Endothelial cell of umbilical vein (primary cell): Measurements from ENCODE around the gene BNIP2. TPM values are rescaled to one million over a fixed set of nuclear protein-coding genes. Genes with fewer than 3 reads are reported as not detected.

Source experiments
- BruUV-seq: library from RNA; stranded (reverse); fragments of 400-500 nt; replicated peaks from 2 replicates; lab custom pipeline; 2021; lab: Mats Ljungman, UMichigan
- CTCF ChIA-PET: fragments of 300-600, 350-600 bp; sonication (Branson Sonifier 250); formaldehyde crosslinking; loops from one replicate; lab custom pipeline; 2021; ENCODE audit warnings: antibody characterized with exemption, inconsistent platforms; lab: Charles Lee
- POLR2A ChIA-PET: fragments of 300-600, 350-600 bp; sonication (Branson Sonifier 250); formaldehyde crosslinking; loops from one replicate; lab custom pipeline; 2021; ENCODE audit warnings: antibody characterized with exemption, inconsistent platforms; lab: Charles Lee
- DNase-seq: peaks from one replicate; pipeline ENCODE4 v3.0.0-alpha.2; 2011; ENCODE audit warnings: low read depth, low spot score
- FAIRE-seq: peaks from 2 replicates; lab custom pipeline; 2011; peaks lifted over from hg19 to GRCh38; lab: Jason Lieb, UNC
- H2AFZ ChIP-seq: 2 replicates; pipeline ENCODE4 v1.6.0; 2012; ENCODE audit warnings: low read depth, low read length, control low read depth, inconsistent platforms
- H3K27ac ChIP-seq: 2 replicates; pipeline ENCODE4 v1.5.1; 2011; ENCODE audit warnings: low read depth, mild to moderate bottlenecking, control low read depth, low read length, moderate library complexity; ENCODE audit not compliant: insufficient read depth
- H3K27me3 ChIP-seq, 2 experiments: 2 replicates each; pipeline versions ENCODE4 v1.6.0 to v1.6.1; 2011; ENCODE audit warnings: low read length in 2 of 2, mixed read lengths in 1 of 2; ENCODE audit not compliant: control insufficient read depth in 2 of 2, insufficient read depth in 2 of 2
- H3K36me3 ChIP-seq, 2 experiments: 2 replicates in 1 of 2; 3 replicates in 1 of 2; pipeline ENCODE4 v1.5.1; 2011; ENCODE audit warnings: low read length in 2 of 2, mild to moderate bottlenecking in 1 of 2, moderate library complexity in 1 of 2; ENCODE audit not compliant: control insufficient read depth in 2 of 2, insufficient read depth in 2 of 2; ENCODE audit errors: extremely low read depth in 1 of 2
- H3K4me1 ChIP-seq: 3 replicates; pipeline ENCODE4 v1.5.1; 2011; ENCODE audit warnings: mild to moderate bottlenecking, low read length; ENCODE audit not compliant: control insufficient read depth, insufficient read depth; ENCODE audit errors: extremely low read depth
- H3K4me2 ChIP-seq: 2 replicates; pipeline ENCODE4 v1.6.1; 2011; ENCODE audit warnings: low read length, control low read depth, mixed read lengths; ENCODE audit not compliant: insufficient read depth
- H3K4me3 ChIP-seq, 3 experiments: fragments of 200-600 bp in 1 of 3; sonication (generic), shearing (Covaris generic) in 1 of 3; replicated peaks in 1 of 3; 2 replicates each; pipeline ENCODE4 v1.5.1; 2011 to 2016; ENCODE audit warnings: control low read depth in 3 of 3, low read length in 3 of 3, mild to moderate bottlenecking in 2 of 3, inconsistent platforms in 1 of 3, low read depth in 1 of 3, moderate library complexity in 1 of 3; ENCODE audit not compliant: insufficient read depth in 1 of 3
- H3K79me2 ChIP-seq: 2 replicates; pipeline ENCODE4 v1.6.0; 2012; ENCODE audit warnings: low read length, inconsistent platforms; ENCODE audit not compliant: control insufficient read depth, insufficient read depth
- H3K9ac ChIP-seq: replicated peaks from 2 replicates; pipeline ENCODE3; 2011; ENCODE audit warnings: low read length, control low read depth; ENCODE audit not compliant: insufficient read depth; ENCODE audit errors: extremely low read depth
- H3K9me1 ChIP-seq: replicated peaks from 3 replicates; pipeline ENCODE4 v1.6.0; 2011; ENCODE audit warnings: mild to moderate bottlenecking, low read length; ENCODE audit not compliant: control insufficient read depth, insufficient read depth; ENCODE audit errors: extremely low read depth
- H3K9me3 ChIP-seq: replicated peaks from 2 replicates; pipeline ENCODE4 v1.5.1; 2012; ENCODE audit warnings: low read length, inconsistent platforms; ENCODE audit not compliant: control insufficient read depth, insufficient read depth
- H4K20me1 ChIP-seq: replicated peaks from 2 replicates; pipeline ENCODE3; 2011; ENCODE audit warnings: mild to moderate bottlenecking, low read length; ENCODE audit not compliant: control insufficient read depth, insufficient read depth; ENCODE audit errors: extremely low read depth
- CTCF ChIP-seq, 2 donors: IDR thresholded peaks; 1 replicate in 1 of 2; 2 replicates in 1 of 2; pipeline ENCODE4 v1.5.1; 2011; ENCODE audit warnings: low read length in 2 of 2, mild to moderate bottlenecking in 2 of 2, moderate library complexity in 2 of 2, control low read depth in 1 of 2, inconsistent platforms in 1 of 2, low read depth in 1 of 2; ENCODE audit not compliant: insufficient read depth in 1 of 2; ENCODE audit errors: extremely low read depth in 1 of 2
- EZH2 ChIP-seq: IDR thresholded peaks from 2 replicates; pipeline ENCODE4 v1.6.1; 2012; ENCODE audit warnings: borderline replicate concordance, low read depth, mild to moderate bottlenecking, moderate library complexity, low read length, inconsistent platforms; ENCODE audit not compliant: severe bottlenecking
- FOS ChIP-seq: IDR thresholded peaks from 2 replicates; pipeline ENCODE4 v1.6.1; 2011; ENCODE audit warnings: mild to moderate bottlenecking, low read length, moderate library complexity, borderline replicate concordance; ENCODE audit not compliant: insufficient read depth
- GATA2 ChIP-seq: IDR thresholded peaks from 2 replicates; pipeline ENCODE4 v1.7.0; 2011; ENCODE audit warnings: low read depth, mild to moderate bottlenecking, moderate library complexity, mixed read lengths, low read length; ENCODE audit not compliant: insufficient read length, insufficient read depth
- JUN ChIP-seq: IDR thresholded peaks from 2 replicates; pipeline ENCODE4 v1.6.1; 2011; ENCODE audit warnings: borderline replicate concordance, low read depth; ENCODE audit not compliant: insufficient read length, insufficient read depth
- MAX ChIP-seq: IDR thresholded peaks from 2 replicates; pipeline ENCODE4 v1.6.1; 2011; ENCODE audit not compliant: insufficient read depth, insufficient read length
- MYC ChIP-seq: IDR thresholded peaks from one replicate; pipeline ENCODE4 v1.6.1; 2011; ENCODE audit warnings: mild to moderate bottlenecking, low read depth, low read length
- POLR2A ChIP-seq: IDR thresholded peaks from 2 replicates; pipeline ENCODE4 v1.6.1; 2012; ENCODE audit warnings: low read depth, mild to moderate bottlenecking, control low read depth, low read length
- POLR2AphosphoS5 ChIP-seq: IDR thresholded peaks from 2 replicates; pipeline ENCODE4 v1.6.1; 2012; ENCODE audit warnings: low read depth, mild to moderate bottlenecking, control low read depth, low read length, moderate library complexity; ENCODE audit not compliant: insufficient read depth
- dilution Hi-C: fragments of 300-500 bp; cut with MboI; formaldehyde crosslinking; loops from one replicate; pipeline ENCODE4 v1.15.0; 2019; ENCODE audit warnings: low sequenced_read_pairs; ENCODE audit not compliant: extremely low pct_ligation_motif_present
- intact Hi-C: fragments of 100-400 bp; cut with micrococcal nuclease; formaldehyde crosslinking; loops from one replicate; pipeline ENCODE4 v1.10.0; 2022
- polyA plus RNA-seq, 4 experiments: library from polyadenylated mRNA; depleted of rRNA in 3 of 4; stranded (reverse) in 3 of 4; unstranded in 1 of 4; fragments of >200 nt; gene quantifications; 2 replicates each; pipeline versions ENCODE4 v1.2.1 to v1.2.3, GENCODE V29; 2011 to 2012; ENCODE audit warnings: missing spikeins in 1 of 4
- total RNA-seq: library from RNA; stranded (reverse); gene quantifications from 2 replicates; pipeline ENCODE4 v1.2.3, GENCODE V29; 2021

BNIP2 gene
- total and polyA plus RNA-seq, 2 donors (not counting 3 experiments of a cell fraction or from before 2014, with no cell fraction given), result 39.1 to 90.1 TPM

DNA sequence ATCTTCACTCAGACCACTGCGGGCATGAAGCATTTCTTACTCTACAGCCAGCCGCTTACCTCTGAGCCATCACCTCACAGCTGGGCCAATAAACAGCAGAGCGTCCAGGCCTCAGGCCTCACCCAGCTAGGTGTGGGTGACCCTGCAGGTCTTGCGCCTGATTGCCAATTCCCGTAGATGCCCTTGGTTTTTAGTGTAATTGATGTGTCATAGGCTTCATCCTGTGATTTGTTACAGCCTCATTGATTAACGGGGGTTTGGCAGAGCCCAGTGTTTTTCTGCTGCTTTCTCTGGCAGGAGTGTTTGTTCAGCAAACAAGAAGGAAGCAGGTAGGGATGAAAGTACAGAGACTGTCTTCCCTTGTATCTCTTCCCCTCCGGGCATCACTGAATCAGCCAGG lies 49.6 kb upstream of the BNIP2 start:
- TF ChIP-seq POLR2A, result no peak
- no peak for TF ChIP-seq EZH2
- TF ChIP-seq MAX, result no peak
- no TSS peak for BruUV-seq
- Histone ChIP-seq H3K27ac (no peak overlapping the region), H3K9me3 (no peaks in the 10 kb centered on the region), H3K9ac (no peak overlapping the region), H3K27me3 (peaks cover 0 to 3% of the 10 kb centered on the region in 2 experiments), H3K4me2 (no peak overlapping the region), H3K36me3 (no peaks in the 10 kb centered on the region), H3K9me1 (no peaks in the 10 kb centered on the region), H4K20me1 (no peaks in the 10 kb centered on the region), H3K79me2 (no peaks in the 10 kb centered on the region), H3K4me3 (no peak overlapping the region), H2AFZ (no peak overlapping the region), H3K4me1 (no peaks in the 10 kb centered on the region)
- dilution Hi-C loops (no loop called here), intact Hi-C loops (no loop called here)
- POLR2A ChIA-PET, result no interaction called here
- DNase-seq (no peak), FAIRE-seq (no peak)
- CTCF ChIA-PET, result no interaction called here

DNA sequence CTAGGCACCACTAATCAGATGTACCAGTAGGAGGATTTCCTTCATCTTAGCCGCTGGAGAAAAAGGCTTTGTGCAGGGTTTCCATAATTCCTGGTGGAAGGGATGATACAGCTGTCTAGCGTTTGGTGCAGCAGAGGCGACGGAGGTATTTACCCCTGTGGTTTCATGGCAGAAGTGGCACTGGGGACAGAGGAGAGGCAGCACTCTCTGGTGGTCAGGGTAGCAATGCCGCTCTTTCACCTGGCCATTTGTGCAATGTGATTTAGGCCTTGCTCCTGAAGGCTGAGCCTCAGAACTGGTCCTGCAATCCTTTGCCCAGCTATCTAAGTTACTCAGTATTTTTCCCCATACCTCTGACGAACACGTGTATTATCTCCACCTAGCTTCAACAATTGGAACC lies 47.1 kb upstream of the BNIP2 start:
- no peaks in the 10 kb centered on the region for H3K9me1 ChIP-seq
- FAIRE-seq (no peak), DNase-seq (no peak)
- TF ChIP-seq POLR2AphosphoS5 (no peak), EZH2 (no peak), MYC (no peak), CTCF (IDR thresholded peaks at IDR 0.05; ENCODE audit: extremely low read depth in 1 of 2, insufficient read depth in 1 of 2, low read depth in 1 of 2, low read length in 2 of 2) (no peak), GATA2 (no peak), JUN (no peak), MAX (no peak), FOS (no peak), POLR2A (no peak)
- H3K4me2 ChIP-seq, result no peak overlapping the region
- H3K79me2 ChIP-seq, result no peaks in the 10 kb centered on the region
- dilution Hi-C loops (no loop called here), intact Hi-C loops (no loop called here)
- ChIA-PET POLR2A (no interaction called here), CTCF (interaction anchor here (0.9 to 2.4 kb wide), 2 partner anchors 11 to 18 kb away, joined by 3 to 8 read pairs; no protein-coding TSS in a partner anchor)
- peaks cover 3 to 8% of the 10 kb centered on the region in 2 experiments for H3K27me3 ChIP-seq
- H3K9ac ChIP-seq, result no peak overlapping the region
- H3K4me3 ChIP-seq, result no peak overlapping the region
- no peaks in the 10 kb centered on the region for H3K4me1 ChIP-seq
- H3K36me3 ChIP-seq, result no peaks in the 10 kb centered on the region
- no peak overlapping the region for H2AFZ ChIP-seq
- no peaks in the 10 kb centered on the region for H3K9me3 ChIP-seq
- no peak overlapping the region for H3K27ac ChIP-seq
- no peaks in the 10 kb centered on the region for H4K20me1 ChIP-seq
- no TSS peak for BruUV-seq
